Bronchial epithelial cell (primary cell): ENCODE measurements around the gene CDK19. TPM values are rescaled to one million over a fixed set of nuclear protein-coding genes. Genes with fewer than 3 reads are reported as not detected.

Experiments
- DNase-seq: peaks from one replicate; pipeline ENCODE4 v3.0.0-alpha.2; 2010; ENCODE audit warnings: low read depth
- FAIRE-seq: peaks from 2 replicates; lab custom pipeline; 2011; peaks lifted over from hg19 to GRCh38; lab: Jason Lieb, UNC
- H3K27me3 ChIP-seq: 2 replicates; pipeline ENCODE4 v1.5.1; 2011; ENCODE audit warnings: low read length; ENCODE audit not compliant: control insufficient read depth, insufficient read depth
- H3K36me3 ChIP-seq: 2 replicates; pipeline ENCODE4 v1.5.1; 2011; ENCODE audit warnings: low read length; ENCODE audit not compliant: control insufficient read depth, insufficient read depth
- H3K4me3 ChIP-seq: 2 replicates; pipeline ENCODE4 v1.5.1; 2011; ENCODE audit warnings: mild to moderate bottlenecking, low read depth, low read length, control low read depth
- CTCF ChIP-seq: IDR thresholded peaks from 2 replicates; pipeline ENCODE4 v1.5.1; 2011; ENCODE audit warnings: mild to moderate bottlenecking, moderate library complexity, low read length, control low read depth, inconsistent platforms; ENCODE audit not compliant: insufficient read depth, severe bottlenecking
- total RNA-seq: library from RNA; depleted of rRNA; stranded (reverse); fragments of >200 nt; gene quantifications from 2 replicates; pipeline ENCODE4 v1.2.1, GENCODE V29; 2014

Gene CDK19
- total RNA-seq, 1 donor from 2014 or later: 6.1 TPM

- TF ChIP-seq CTCF: no peak
- DNase-seq (peak; percentile 16), FAIRE-seq (no peak)
- H3K27me3 ChIP-seq: no peaks in the 10 kb centered on the region
- H3K36me3 ChIP-seq: no peaks in the 10 kb centered on the region
- H3K4me3 ChIP-seq: no peak overlapping the region
Observed at GRCh38 chr6:110690106-110690654, 125.1 kb downstream of the CDK19 start.

GRCh38 chr6:110689275-110689935, 125.9 kb downstream of the CDK19 start:
- Histone ChIP-seq H3K36me3 (no peaks in the 10 kb centered on the region), H3K27me3 (no peaks in the 10 kb centered on the region), H3K4me3 (no peak overlapping the region)
- FAIRE-seq: no peak
- no peak for DNase-seq
- no peak for TF ChIP-seq CTCF

DNA sequence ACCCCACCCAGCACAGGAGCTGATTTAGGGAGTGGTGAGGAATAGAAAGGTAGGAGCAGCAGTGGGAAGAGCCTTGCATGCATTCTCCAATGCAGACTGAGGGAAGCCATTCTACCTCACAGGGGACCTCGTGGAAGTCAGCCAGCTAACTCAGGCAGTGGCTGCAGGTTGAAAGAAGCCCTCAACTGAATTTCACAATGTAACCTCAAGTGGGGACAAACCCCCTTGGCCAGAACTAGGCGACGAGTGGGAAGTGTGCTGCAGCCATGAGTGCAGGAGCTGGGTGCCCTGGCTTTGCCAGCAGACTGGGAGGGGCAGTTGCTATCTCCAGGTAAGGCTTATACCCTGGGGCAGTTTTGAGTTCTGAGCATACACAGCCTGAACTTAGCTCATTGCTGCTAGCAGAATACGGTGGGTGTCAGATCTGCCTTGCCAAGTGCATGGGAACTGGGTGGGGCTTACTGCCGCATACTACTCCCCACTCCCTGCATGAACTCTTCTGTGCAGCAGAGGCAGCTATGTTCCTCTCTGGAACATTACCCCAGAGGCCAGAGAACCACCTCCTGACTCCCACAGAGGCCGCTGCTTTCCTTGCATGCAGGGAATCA, 126.5 kb downstream of the CDK19 start:
- no peak overlapping the region for H3K4me3 ChIP-seq

GRCh38 chr6:110687326-110687725, 127.9 kb downstream of the CDK19 start:
- TF ChIP-seq CTCF: no peak
- no peaks in the 10 kb centered on the region for H3K27me3 ChIP-seq
- no peak overlapping the region for H3K4me3 ChIP-seq
- FAIRE-seq: no peak
- no peak for DNase-seq
- no peaks in the 10 kb centered on the region for H3K36me3 ChIP-seq

More for the DNA sequence above, 126.5 kb downstream of the CDK19 start:
- DNase-seq (peak; percentile 39), FAIRE-seq (no peak)
- Histone ChIP-seq H3K36me3 (no peaks in the 10 kb centered on the region), H3K27me3 (no peaks in the 10 kb centered on the region)
- no peak for TF ChIP-seq CTCF

DNA sequence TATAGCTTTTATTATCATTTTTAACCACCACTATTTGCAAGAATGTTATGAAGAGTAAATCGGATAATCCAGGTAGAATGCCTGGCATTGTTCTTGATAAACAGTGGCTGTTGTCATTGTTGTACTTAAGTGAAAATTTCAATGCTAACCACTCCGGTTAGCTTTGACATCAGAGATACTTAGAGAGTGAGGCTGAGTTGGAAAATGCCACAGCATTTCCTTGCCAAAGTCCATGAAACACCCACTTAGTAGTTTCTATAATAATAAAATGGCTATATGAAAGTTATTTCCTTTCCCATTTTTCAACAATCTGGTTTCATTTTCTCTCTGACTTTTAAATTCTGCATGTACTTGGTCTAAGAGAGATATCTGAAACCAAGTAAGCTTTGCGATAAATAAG, 132.0 kb downstream of the CDK19 start:
- TF ChIP-seq CTCF: no peak
- DNase-seq: no peak
- no peaks in the 10 kb centered on the region for H3K27me3 ChIP-seq
- no peak overlapping the region for H3K4me3 ChIP-seq
- FAIRE-seq: no peak
- no peaks in the 10 kb centered on the region for H3K36me3 ChIP-seq
